Stimulated activated CD8-positive, alpha-beta memory T cell treated with anti-CD3 and anti-CD28 coated beads, Interleukin-7, amount 100 ng/mL, for 1 hour (primary cell): ENCODE results near the gene OXTR.
A peak's percentile ranks its signal among the peaks of the same experiment; 100 is the strongest.

ENCODE experiments used
- DNase-seq, 2 donors: peaks; one replicate each; pipeline ENCODE4 v3.0.0-alpha.2; 2020; ENCODE audit warnings: low read depth in 2 of 2

Gene OXTR

DNA sequence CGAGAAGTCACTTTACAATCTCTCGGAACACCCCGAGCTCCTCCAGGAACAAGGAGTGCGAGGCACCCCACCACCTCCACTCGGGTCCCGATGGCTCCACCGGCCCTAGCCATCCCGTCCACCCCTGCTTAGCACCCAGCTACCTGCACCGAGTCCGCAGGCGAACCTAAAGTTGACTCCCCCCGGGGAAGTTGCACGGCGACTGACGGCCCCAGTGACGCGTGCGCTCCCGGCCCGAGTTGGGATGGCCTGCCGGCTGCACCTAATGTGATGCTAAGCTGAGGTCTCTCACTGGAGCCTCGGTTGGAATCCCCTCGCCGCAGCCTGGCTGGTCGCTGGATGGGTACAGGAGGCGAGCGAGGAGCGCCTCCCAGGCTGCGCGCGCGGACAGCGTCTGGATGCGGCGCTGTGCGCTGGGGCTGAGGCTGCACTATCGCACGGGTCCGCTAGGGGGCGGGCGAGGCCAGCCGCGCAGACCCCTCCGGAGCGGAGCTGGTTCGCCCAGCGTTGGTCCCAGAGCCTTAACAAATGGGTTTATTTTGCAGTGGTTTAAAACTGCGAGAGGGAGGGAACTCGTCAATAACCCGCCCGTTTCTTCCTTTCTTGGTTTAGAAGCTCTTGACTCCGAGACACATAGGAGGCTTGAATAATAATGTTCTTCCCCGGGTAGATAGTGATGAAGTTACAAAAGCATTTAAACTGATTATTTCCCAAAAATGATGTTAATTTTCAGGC is at the start of gene OXTR:
OXTR (minus strand) TSS at position 526 of the 735 bp plus-strand sequence. CDS start 1,426 bp downstream, outside the sequence.
- DNase-seq: peak; percentile 2 to 10

DNA sequence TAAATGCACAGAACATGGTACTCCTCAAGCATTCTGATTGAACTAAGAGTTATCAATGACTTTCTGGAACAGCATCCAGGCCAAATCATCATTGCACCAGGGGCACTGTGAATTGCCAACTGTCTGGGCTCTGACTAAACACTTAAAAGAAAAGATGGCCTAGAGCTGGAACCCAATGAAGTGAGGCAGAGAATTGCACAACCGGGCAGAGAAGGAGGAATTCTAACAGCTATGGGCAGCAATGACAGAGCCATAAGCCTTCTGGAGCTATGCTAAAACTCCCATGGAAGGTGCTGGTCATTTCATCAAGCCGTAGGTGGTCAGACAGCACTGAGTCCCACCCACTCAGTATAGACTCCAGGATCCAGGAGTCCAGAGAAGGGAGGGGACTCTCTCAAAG is 48.1 kb upstream of the OXTR start:
- no peak for DNase-seq

- no peak for DNase-seq
These were observed 46.7 kb upstream of the OXTR start for GRCh38 chr3:8816106-8816505.

DNA sequence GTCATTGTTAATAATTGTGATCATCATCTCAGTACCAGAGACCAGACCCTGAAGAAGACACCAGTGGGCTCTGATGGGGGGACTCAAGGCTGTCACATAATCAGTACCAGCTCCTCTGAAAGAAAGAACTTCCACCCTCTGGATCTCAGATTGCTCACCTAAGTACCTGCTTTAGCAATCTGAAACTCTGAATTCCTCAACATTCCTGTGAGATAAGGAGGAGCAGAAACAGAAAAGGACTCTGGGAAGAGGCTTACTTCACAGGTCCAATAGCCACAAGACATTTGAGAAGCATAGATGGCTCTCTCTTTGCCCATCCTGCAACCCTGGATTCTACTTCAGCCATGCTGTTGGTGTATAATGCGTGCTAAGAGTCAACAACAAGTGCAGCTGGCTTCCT is 44.0 kb upstream of the OXTR start:
- no peak for DNase-seq

- DNase-seq: no peak
These were observed 41.1 kb upstream of the OXTR start for GRCh38 chr3:8810561-8810960.

DNA sequence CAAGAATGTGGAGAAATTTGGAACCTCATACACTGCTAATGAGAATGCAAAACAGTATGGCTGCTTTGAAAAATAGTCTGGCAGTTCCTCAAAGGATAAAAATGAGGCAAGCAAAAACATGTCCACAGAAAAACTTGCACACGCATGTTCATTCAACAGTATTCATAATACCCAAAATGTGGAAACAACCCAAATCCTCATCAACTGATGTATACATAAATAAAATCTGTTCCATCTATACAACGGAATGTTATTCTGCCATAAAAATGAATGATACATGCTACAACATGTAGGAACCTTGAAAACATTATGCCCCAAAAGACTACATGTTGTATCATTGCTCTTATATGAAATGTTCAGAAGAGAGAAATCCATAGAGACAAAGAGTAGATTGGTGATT is 36.4 kb upstream of the OXTR start:
- no peak for DNase-seq

DNA sequence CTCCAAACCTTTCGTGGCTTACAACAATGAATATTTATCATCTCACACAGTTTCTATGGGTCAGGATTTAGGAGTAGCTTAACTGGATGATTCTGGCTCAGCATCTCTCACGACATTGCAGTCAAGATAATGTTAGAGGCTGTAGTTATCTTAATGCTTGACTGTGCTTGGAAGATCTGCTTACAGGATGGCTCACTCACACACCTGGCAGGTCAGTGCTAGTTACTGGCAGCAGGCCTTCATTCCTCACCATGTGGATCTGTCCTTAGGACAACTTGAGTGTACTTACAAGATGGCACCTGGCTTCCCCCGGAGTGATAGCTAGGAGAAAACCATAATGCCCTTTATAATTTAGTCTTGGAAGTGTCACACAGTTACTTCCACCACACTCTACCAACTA is 32.8 kb upstream of the OXTR start:
- DNase-seq: no peak

DNA sequence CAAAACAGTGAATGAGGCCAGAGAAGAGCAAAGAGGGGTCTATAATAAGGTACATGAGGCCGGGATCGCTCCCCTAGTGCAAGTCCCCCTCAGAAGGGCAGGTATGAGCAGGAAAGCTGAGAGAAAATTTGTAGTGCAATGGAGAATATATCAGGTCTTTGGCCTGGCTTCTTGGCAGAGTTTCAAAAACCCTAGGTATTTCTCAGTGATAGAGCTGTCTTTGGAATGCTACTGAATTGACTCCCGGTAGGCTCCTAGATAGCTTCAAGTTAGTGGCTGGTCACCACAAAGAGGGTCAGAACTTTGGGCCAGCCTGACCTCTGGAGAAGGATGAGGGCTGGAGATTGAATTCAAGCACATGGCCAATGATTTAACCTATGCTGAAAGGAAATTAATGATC is 30.6 kb upstream of the OXTR start:
- no peak for DNase-seq

- no peak for DNase-seq
These were observed 24.8 kb upstream of the OXTR start for GRCh38 chr3:8794247-8794646.

DNA sequence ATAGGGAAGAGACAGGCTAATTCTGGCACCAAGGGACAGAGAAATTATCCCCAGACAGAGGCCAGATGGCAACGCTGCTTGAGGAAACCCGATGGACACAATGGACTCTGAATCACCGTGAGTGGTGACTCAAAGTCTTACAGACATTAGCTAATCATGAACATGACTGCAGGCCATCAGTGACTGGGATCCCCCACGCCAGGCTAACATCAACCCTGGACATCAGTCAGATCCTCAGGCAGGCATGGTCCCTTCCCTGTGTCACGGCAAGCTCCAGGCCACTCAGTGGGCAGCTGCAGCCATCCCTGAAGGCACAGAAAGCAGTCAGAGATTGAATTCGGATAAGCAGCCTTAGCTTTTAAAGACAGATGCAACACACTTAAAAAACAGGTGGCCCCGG is 23.8 kb upstream of the OXTR start:
- no peak for DNase-seq

DNA sequence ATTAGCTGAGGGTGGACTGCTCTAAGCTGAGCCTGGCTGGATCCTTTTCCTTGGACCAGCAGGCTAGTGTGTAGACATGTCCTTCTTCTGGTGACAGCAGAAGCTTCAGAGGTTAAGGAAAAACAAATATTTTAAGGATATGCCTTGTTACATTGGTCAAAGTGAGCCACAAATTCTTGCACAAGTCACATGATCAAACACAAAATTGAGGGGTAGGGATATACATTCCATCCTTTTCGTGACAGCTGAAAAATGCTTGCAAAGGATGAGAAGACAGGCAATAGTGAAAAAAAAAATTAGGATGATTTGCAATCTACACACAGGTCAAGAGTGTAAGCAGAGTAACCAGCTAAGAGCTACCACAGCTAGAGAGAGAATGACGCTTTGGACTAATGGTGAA is 21.1 kb upstream of the OXTR start:
- DNase-seq: no peak

DNA sequence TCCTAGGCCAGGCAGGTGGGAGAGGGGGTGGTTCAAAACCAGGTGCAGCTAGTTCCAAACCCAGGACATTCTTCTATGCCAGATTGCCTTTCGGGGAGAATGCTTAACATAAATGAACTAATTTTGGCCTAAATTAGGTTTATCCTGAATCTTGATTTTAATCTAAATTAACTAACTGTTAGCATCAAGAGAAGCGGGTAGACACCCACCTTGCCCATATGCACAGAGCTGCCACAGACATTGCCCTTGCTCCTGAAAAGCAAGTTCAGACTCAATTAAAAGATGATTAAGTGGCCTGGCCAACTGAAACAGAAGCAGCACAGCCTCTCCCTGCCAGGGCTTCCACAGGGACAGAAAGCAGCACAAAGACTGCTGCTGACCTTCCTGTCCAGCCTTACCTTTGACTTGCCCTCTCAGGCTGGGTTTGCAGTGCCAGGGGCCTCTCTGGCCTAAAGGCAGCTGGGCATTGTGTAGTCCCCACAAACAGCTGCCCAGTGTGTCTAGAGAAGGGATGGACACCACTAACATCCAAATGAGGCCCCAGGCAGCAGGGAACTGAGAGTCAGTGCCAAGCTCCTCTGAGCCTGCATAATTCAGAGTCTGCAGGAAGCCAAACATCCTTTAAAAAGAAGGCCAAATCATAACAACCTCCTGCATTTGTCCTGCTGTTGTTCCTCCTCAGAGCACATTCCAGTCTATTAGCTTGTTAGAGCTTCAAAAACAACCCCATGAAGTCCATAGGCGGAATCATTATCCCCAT is 15.4 kb upstream of the OXTR start:
- DNase-seq: no peak

GRCh38 chr3:8780279-8780678 is 10.9 kb upstream of the OXTR start:
- no peak for DNase-seq

- DNase-seq: no peak
These were observed 9.1 kb upstream of the OXTR start for GRCh38 chr3:8778475-8778874.

DNA sequence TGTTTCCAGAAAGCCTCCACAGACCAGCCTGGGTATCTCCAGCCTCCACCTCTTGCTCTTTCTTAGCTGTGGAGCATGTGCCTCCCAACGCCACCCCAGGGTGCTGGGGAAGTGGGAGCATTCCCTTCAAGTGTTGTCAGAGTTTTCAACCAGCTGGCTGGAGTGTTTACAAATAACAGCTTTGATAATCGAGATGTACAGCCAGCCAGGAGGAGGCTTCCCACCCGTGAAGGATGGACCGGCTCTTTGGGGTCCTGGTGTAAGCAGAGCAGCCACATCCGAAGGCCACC is 8.5 kb upstream of the OXTR start:
- no peak for DNase-seq

DNA sequence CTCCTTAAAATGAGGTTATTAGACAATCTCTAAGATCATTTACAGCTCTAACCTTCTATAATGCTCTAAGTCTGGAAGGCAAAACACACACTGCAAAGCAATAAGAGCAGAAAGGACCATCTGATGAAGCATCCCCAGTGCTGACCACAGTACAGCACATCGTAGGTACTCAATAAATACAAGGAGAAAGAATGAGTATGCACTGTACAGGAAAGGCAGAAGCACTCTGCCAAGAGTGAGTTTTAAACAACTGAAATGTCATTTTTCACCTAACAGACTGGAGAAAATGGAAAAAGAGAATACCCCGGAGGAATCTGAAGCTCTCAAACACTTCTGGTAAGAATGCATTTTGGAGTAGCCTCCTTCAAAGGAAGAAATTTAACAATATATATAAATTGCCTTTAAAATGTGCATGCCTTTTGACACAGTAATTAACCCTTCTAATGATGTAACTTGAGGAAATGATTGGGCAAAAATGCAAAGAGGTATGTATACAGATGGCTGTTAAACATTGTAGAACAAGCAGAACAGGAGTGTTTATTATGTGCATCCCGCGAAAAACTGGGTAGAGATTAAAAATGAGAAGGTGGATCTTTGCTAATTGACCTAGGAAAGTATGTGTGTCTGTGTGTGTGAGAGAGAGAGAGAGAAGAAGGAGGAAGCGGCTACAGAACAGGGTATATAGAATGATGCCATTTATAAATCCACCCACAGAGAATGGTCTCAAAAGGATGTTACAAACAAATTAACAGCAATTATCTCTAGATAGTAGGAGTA is 8.0 kb upstream of the OXTR start:
- DNase-seq: no peak

- DNase-seq: no peak
These were observed 7.0 kb upstream of the OXTR start for GRCh38 chr3:8776406-8776805.

- DNase-seq: no peak
These were observed 6.2 kb upstream of the OXTR start for GRCh38 chr3:8775602-8776001.

- no peak for DNase-seq
These were observed 5.8 kb upstream of the OXTR start for GRCh38 chr3:8775181-8775580.

DNA sequence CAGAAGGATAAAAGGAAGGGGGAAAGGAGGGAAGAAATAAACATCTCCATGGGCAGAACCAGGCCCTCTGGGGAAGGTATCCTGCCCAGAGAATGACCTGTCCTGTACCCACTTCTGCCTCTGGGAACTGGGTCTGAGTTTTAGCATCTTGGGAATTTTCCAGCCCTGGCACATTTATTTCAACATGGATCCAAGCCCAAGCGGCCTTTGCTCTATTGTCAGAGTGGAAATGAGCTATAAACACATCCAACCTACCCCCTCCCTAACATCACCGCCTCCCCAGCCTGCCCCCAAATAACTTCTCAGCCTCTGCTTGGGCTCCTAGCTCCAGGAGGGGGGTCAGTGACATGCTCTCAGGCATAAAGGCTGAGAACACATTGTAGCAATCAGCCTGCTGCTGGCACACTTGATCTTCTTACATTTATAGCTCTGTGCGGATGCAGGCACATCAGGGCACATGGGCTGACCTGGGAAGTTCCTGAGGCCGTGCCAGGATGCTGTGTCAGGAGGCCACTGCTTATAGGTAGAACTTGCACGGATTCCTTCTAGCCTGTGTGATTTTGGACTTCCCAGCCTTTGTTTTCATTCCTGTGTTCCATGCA is 4.6 kb upstream of the OXTR start:
- no peak for DNase-seq

DNA sequence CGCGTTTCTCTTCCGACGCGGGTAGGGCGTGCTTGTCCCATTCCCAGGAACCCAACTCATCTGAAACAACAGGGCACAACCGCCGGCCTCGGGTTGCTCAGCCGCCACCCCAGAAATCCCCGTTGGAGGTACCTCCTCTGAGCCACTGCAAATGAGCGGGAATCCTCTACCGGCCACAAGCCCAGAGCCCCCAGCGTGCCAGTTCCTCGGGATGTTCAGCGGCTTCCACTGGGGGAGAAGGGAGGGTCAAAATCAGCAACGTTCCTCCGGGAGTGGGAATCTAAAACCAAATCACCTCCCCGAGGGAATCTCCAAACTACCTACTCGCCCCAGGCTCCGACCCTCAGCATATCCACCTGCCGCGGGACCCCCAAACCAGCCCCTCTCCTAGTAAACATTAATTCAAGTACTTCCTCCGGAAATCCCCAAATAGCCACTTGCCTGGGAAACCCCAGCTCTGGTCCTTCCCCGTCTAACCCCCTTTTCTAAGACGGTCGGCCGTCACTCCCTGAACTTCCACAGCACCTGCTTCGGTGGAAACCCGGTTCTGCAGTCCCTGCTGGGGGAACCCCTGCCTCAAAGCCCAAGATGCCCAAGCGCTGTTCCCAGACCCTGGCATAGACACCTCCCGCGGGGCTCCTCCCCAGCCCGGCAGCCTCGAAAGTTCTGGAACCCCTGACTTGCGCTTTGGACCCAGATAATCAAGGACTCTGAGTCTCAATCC is 887 bp downstream of the OXTR start:
- DNase-seq: no peak
